Cardiac muscle cell (in vitro differentiated cells and primary cell): Measurements from ENCODE around the gene DPYD. TPM values are rescaled to one million over a fixed set of nuclear protein-coding genes. Genes with fewer than 3 reads are reported as not detected.
A peak's percentile ranks its signal among the peaks of the same experiment; 100 is the strongest.

ENCODE experiments used
- DNase-seq, 2 donors: peaks; one replicate each; pipeline versions ENCODE4 v3.0.0 to v3.0.0-alpha.2; 2010 to 2017; ENCODE audit warnings: low read depth in 1 of 2, low spot score in 1 of 2
- H3K27ac ChIP-seq: fragments of 200-600 bp; sonication (generic); 2 replicates; pipeline ENCODE4 v1.5.1; 2016
- H3K27me3 ChIP-seq: fragments of 200-600 bp; sonication (generic); 2 replicates; pipeline ENCODE4 v1.6.0; 2016; ENCODE audit warnings: control low read depth
- H3K36me3 ChIP-seq: fragments of 200-600 bp; sonication (generic); 2 replicates; pipeline ENCODE4 v1.5.1; 2016; ENCODE audit warnings: control low read depth
- H3K4me1 ChIP-seq: fragments of 200-600 bp; sonication (generic); 2 replicates; pipeline ENCODE4 v1.8.1; 2017; ENCODE audit warnings: low read depth, mild to moderate bottlenecking, mixed run types
- H3K4me3 ChIP-seq: fragments of 200-600 bp; sonication (generic); 2 replicates; pipeline ENCODE4 v1.5.1; 2016; ENCODE audit warnings: mild to moderate bottlenecking
- H3K9me3 ChIP-seq: fragments of 200-600 bp; sonication (generic); 2 replicates; pipeline ENCODE4 v1.5.1; 2017; ENCODE audit warnings: low read depth, mild to moderate bottlenecking, control low read depth
- polyA plus RNA-seq: library from polyadenylated mRNA; unstranded; fragments of >200 nt; fragmentation: Nextera tagmentation; extraction: Ambion mirVana; gene quantifications from 2 replicates; pipeline ENCODE4 v1.2.1, GENCODE V29; 2016
- total RNA-seq: library from RNA; depleted of rRNA; stranded (reverse); fragments of >200 nt; gene quantifications from 2 replicates; pipeline ENCODE4 v1.2.3, GENCODE V29; 2016
- TF ChIP-seq, protein P1 (sequence below): IDR thresholded peaks from 2 replicates; pipeline ENCODE4 v1.5.1; 2012; ENCODE audit warnings: low read depth, mild to moderate bottlenecking, low read length

The DPYD gene
- total and polyA plus RNA-seq, 2 experiments from 2014 or later: 0.66 to 2.0 TPM

DNA sequence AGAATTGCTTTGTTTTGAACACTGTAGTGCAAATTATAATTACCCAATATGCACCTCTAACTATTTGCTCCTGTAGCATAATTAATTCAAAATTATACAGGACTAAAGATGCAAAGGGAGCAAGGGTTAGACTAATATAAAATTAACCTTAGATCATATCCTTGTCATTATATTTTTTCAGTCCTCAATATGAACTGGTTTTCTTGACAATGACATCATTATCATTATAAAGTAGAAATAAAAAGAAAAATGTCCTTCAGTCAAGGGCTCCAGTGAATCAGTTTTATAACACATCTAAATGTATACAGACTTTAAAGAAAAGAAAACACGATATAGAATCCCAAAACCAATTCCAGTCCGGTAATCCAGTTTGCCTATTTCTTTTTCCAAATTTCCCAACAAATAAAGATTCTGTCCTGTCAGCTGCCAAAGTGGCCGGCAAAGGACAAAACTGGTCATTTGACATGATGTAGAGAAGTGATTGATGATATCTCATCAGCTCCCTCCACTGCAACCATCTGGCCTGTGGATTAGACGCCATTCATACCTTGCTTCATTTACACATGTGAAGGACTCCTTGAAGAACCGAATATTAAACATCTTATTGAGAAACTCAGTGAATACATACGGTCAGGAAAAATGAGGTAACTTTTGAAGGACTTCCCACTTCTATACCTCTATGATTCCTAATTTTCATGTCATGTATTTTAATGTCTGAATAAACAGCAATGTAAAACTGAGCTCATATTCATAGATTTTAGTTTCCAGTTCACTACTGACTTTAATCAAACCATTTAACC, 15.5 kb downstream of the DPYD start:
- no peaks in the 10 kb centered on the region for H3K27me3 ChIP-seq
- DNase-seq: no peak
- no peaks in the 10 kb centered on the region for H3K9me3 ChIP-seq
- no peak overlapping the region for H3K4me3 ChIP-seq
- H3K36me3 ChIP-seq: no peaks in the 10 kb centered on the region
- no peaks in the 10 kb centered on the region for H3K4me1 ChIP-seq
- TF ChIP-seq, protein P1, sequence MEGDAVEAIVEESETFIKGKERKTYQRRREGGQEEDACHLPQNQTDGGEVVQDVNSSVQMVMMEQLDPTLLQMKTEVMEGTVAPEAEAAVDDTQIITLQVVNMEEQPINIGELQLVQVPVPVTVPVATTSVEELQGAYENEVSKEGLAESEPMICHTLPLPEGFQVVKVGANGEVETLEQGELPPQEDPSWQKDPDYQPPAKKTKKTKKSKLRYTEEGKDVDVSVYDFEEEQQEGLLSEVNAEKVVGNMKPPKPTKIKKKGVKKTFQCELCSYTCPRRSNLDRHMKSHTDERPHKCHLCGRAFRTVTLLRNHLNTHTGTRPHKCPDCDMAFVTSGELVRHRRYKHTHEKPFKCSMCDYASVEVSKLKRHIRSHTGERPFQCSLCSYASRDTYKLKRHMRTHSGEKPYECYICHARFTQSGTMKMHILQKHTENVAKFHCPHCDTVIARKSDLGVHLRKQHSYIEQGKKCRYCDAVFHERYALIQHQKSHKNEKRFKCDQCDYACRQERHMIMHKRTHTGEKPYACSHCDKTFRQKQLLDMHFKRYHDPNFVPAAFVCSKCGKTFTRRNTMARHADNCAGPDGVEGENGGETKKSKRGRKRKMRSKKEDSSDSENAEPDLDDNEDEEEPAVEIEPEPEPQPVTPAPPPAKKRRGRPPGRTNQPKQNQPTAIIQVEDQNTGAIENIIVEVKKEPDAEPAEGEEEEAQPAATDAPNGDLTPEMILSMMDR: no peak
- H3K27ac ChIP-seq: no peak overlapping the region

DNA sequence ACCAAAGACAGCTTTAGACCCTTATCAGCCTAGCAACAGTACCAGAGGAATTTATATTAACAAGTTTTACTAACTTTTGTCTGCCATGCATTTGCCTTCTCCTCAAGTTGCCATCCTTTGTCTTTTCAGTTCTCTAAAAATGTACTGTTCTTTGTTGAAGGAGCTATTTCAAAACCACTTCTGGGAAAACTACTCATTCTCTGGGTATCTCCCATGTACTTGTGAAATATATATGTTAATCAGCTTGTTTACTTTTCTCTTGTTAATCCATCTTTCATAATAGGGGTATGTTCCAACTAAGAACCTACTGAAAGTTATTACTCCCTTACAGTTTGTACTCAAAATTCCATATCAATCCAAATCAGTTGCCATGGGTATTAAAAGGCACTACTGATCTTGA, 16.3 kb downstream of the DPYD start:
- peak in 1 of 2 donors; percentile 82 for DNase-seq

DNA sequence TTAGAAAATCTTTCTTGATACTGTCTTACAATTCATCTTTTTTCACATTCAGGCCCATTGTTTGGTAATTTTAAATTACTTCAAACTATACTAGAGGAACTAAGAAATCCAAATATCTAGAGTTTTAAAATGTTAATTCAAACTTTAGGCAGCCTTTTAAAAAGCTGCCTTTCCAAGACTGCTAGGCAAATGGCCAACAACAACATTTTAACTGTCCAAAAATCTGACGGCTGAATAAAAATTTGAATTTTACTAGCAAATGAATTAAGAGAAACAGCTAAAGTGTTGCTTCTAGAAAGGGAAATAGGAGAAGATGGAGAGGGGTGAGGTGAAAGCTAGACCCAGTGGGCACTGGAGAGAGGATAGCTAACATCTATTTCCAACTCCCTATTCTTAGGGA, 17.2 kb downstream of the DPYD start:
- no peaks in the 10 kb centered on the region for H3K4me1 ChIP-seq
- H3K36me3 ChIP-seq: no peaks in the 10 kb centered on the region
- no peaks in the 10 kb centered on the region for H3K9me3 ChIP-seq
- H3K27ac ChIP-seq: no peak overlapping the region
- no peak overlapping the region for H3K4me3 ChIP-seq
- H3K27me3 ChIP-seq: no peaks in the 10 kb centered on the region
- DNase-seq: peak in 1 of 2 donors; percentile 66
- TF ChIP-seq, protein P1: no peak

More for the DNA sequence above, 16.3 kb downstream of the DPYD start:
- TF ChIP-seq, protein P1: no peak
- Histone ChIP-seq H3K9me3 (no peaks in the 10 kb centered on the region), H3K36me3 (no peaks in the 10 kb centered on the region), H3K27me3 (no peaks in the 10 kb centered on the region), H3K27ac (no peak overlapping the region), H3K4me3 (no peak overlapping the region), H3K4me1 (no peaks in the 10 kb centered on the region)

- DNase-seq: no peak
- Histone ChIP-seq H3K4me1 (no peaks in the 10 kb centered on the region), H3K9me3 (no peaks in the 10 kb centered on the region), H3K27me3 (no peaks in the 10 kb centered on the region), H3K36me3 (no peaks in the 10 kb centered on the region), H3K4me3 (no peak overlapping the region), H3K27ac (no peak overlapping the region)
- TF ChIP-seq, protein P1: no peak
Measured at GRCh38 chr1:97902067-97902466, 18.8 kb downstream of the DPYD start.

DNA sequence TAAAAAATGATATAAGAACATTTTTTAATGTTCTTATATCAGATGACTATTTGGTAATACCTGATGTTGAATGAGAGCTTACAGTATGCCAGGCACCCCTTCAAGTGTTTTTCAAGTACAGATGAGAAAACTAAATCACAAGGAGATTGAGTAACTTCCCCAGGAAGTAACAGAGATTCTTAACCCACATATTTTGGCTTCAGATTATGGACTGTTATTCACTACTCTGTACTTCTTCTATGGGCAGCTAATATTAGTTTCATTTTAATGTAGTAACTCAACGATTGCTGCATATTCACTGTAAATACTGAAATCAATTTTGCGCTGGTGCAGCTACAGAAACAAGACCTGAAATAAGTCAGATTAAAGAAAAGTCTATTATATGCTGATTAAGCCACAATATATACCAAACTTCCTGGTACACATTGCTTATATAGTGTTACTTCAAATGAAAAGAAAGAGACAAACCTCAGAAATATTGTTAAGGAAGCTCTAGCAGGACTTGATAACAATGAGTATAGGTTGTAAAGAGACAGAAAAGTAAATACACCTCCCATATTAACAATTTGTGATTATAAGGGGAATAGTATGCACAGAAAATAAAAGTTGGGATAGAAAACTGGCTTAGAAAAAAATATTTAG, 19.7 kb downstream of the DPYD start:
- Histone ChIP-seq H3K9me3 (no peaks in the 10 kb centered on the region), H3K27me3 (no peaks in the 10 kb centered on the region), H3K4me3 (no peak overlapping the region), H3K4me1 (no peaks in the 10 kb centered on the region), H3K36me3 (no peaks in the 10 kb centered on the region), H3K27ac (no peak overlapping the region)
- TF ChIP-seq, protein P1: no peak
- DNase-seq: peak in 1 of 2 donors; percentile 81
